Colonic mucosa (tissue), 4 donors: ENCODE results near the gene PPP1R2B. TPM values are rescaled to one million over a fixed set of nuclear protein-coding genes. Genes with fewer than 3 reads are reported as not detected.

Experiments used
- DNase-seq: peaks from one replicate; pipeline ENCODE4 v3.0.0-alpha.2; 2020
- H3K27ac ChIP-seq: fragments of 200-600 bp; one replicate; pipeline ENCODE4 v1.8.0; 2021
- H3K27me3 ChIP-seq: fragments of 200-600 bp; one replicate; pipeline ENCODE4 v1.8.0; 2021
- H3K36me3 ChIP-seq: fragments of 200-600 bp; one replicate; pipeline ENCODE4 v1.8.0; 2021
- H3K4me1 ChIP-seq: fragments of 200-600 bp; one replicate; pipeline ENCODE4 v1.8.0; 2021; ENCODE audit warnings: mild to moderate bottlenecking
- H3K4me3 ChIP-seq: fragments of 200-600 bp; one replicate; pipeline ENCODE4 v1.8.0; 2021
- H3K9ac ChIP-seq, 2 donors: one replicate each; pipeline ENCODE4 v1.7.0; 2013; ENCODE audit warnings: control low read depth in 2 of 2, low read depth in 2 of 2, low read length in 2 of 2
- H3K9me3 ChIP-seq: fragments of 200-600 bp; one replicate; pipeline ENCODE4 v1.8.0; 2021
- CTCF ChIP-seq: fragments of 200-600 bp; IDR thresholded peaks from one replicate; pipeline ENCODE4 v1.8.0; 2022; ENCODE audit warnings: antibody characterized with exemption, mild to moderate bottlenecking
- intact Hi-C: fragments of 100-400 bp; cut with DNase I; formaldehyde crosslinking; loops from one replicate; pipeline ENCODE4 v1.14.1; 2022
- total RNA-seq, 2 donors: library from RNA; stranded (reverse); fragmentation: NEBNext Ultra II Directional in 1 of 2; extraction: Animal tissue kit (Norgen Biotek cat#: 25700) in 1 of 2; gene quantifications; one replicate each; pipeline ENCODE4 v1.2.1, GENCODE V29; 2021
- donor health status: healthy.
- donor health status: DM: no; HTN: no; CAD: no.
- donor health status: DM: no; HTN: no; CAD: no.

The PPP1R2B gene
- not detected for total RNA-seq

GRCh38 chr5:156850206-156850751, at the start of gene PPP1R2B:
PPP1R2B (plus strand) TSS chr5:156850295; CDS start chr5:156850563, 268 bp downstream.
- no peak within 1 kb of the TSS for H3K27ac ChIP-seq
- no peaks in the 10 kb centered on the region for H3K36me3 ChIP-seq
- no peak within 1 kb of the TSS for H3K9ac ChIP-seq
- H3K4me1 ChIP-seq = no peaks in the 10 kb centered on the region
- H3K9me3 ChIP-seq = no peaks in the 10 kb centered on the region
- DNase-seq = no peak
- intact Hi-C loops = no loop called here
- H3K27me3 ChIP-seq = no peaks in the 10 kb centered on the region
- H3K4me3 ChIP-seq = no peak within 1 kb of the TSS
- no peak for TF ChIP-seq CTCF

GRCh38 chr5:156800929-156801328, 49.2 kb upstream of the PPP1R2B start:
- Histone ChIP-seq H3K36me3 (no peaks in the 10 kb centered on the region), H3K27ac (no peak overlapping the region), H3K9ac (no peak overlapping the region), H3K4me3 (no peak overlapping the region), H3K4me1 (no peaks in the 10 kb centered on the region), H3K27me3 (no peaks in the 10 kb centered on the region), H3K9me3 (no peaks in the 10 kb centered on the region)
- no peak for DNase-seq
- intact Hi-C loops = no loop called here
- TF ChIP-seq CTCF = no peak

DNA sequence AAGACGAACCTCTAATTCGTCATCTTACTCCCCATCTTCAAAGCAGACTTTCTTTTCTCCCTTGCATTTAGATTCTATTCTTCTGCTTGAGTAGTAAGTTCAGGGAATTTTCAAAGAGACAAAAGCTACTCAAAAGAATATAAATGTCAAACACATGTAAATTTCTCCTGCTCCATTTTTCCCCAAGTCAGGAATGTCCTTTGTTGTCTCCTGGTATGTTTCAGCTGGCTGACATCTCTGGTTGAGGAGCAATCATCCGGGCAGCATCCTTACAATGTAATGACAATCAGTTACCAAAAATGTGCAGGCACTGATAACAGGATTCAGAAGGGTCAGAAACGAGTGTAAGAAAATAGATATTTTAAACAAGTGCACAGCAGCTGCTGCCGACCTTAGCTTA, 47.6 kb upstream of the PPP1R2B start:
- TF ChIP-seq CTCF = no peak
- Histone ChIP-seq H3K9me3 (no peaks in the 10 kb centered on the region), H3K27me3 (no peaks in the 10 kb centered on the region), H3K4me3 (no peak overlapping the region), H3K4me1 (no peaks in the 10 kb centered on the region), H3K36me3 (no peaks in the 10 kb centered on the region), H3K9ac (no peak overlapping the region), H3K27ac (no peak overlapping the region)
- DNase-seq = no peak
- intact Hi-C loops = no loop called here

DNA sequence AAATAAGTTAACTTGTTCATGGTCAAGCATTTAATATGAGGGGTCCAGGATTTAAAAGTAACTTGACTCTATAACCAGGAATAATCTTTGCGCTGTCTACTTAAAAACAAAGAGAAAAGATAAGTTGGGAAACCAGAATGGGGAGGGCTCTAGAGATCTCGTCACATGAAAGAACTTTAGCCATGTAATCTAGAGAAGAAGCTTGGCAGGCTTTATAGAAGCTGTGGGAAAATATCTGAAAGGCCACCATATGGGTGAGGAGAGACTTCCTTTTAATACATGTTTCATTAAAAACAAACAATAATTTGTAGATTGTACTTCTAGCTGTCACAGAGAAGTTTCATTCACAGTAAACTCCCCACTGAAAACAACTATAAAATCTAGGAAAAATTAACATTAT, 46.7 kb upstream of the PPP1R2B start:
- H3K4me1 ChIP-seq = no peaks in the 10 kb centered on the region
- no peak for DNase-seq
- no peak overlapping the region for H3K9ac ChIP-seq
- H3K9me3 ChIP-seq = no peaks in the 10 kb centered on the region
- H3K27ac ChIP-seq = no peak overlapping the region
- no peak for TF ChIP-seq CTCF
- no peak overlapping the region for H3K4me3 ChIP-seq
- no peaks in the 10 kb centered on the region for H3K27me3 ChIP-seq
- H3K36me3 ChIP-seq = no peaks in the 10 kb centered on the region
- intact Hi-C loops = no loop called here

- DNase-seq = no peak
- Histone ChIP-seq H3K27ac (no peak overlapping the region), H3K27me3 (no peaks in the 10 kb centered on the region), H3K9ac (no peak overlapping the region), H3K4me1 (no peaks in the 10 kb centered on the region), H3K36me3 (no peaks in the 10 kb centered on the region), H3K4me3 (no peak overlapping the region), H3K9me3 (no peaks in the 10 kb centered on the region)
- TF ChIP-seq CTCF = no peak
- intact Hi-C loops = loop anchor here (10.0 kb wide), 1 partner anchor 1198 kb away; no protein-coding TSS in a partner anchor
Observed at GRCh38 chr5:156812959-156813358, 37.1 kb upstream of the PPP1R2B start.
